GM23338 (cell line): ENCODE measurements around the gene GSG1L.

Experiments
- CREB1 ChIP-seq: fragments of 250-450 bp; sonication (Bioruptor Pico); IDR thresholded peaks from 2 replicates; pipeline ENCODE4 v1.5.0; 2020; ENCODE audit warnings: low read depth, mild to moderate bottlenecking, moderate library complexity
- CTCF ChIP-seq, 2 experiments: fragments of 200-600 bp in 1 of 2; sonication (generic) in 1 of 2; conservative IDR thresholded peaks; 2 replicates each; pipeline versions ENCODE4 v1.5.1 to v1.6.1; 2016 to 2017; ENCODE audit warnings: antibody characterized with exemption in 2 of 2, low read depth in 2 of 2, mild to moderate bottlenecking in 2 of 2, moderate library complexity in 1 of 2
- EZH2 ChIP-seq: fragments of 200-600 bp; sonication (generic); IDR thresholded peaks from one replicate; pipeline ENCODE4 v1.8.0; 2017; ENCODE audit warnings: antibody characterized with exemption, mild to moderate bottlenecking, low read depth; ENCODE audit not compliant: unreplicated experiment
- EZH2phosphoT487 ChIP-seq: fragments of 200-600 bp; sonication (generic); IDR thresholded peaks from one replicate; pipeline ENCODE4 v1.8.1; 2018; ENCODE audit warnings: antibody characterized with exemption; ENCODE audit not compliant: unreplicated experiment
- JUNB ChIP-seq: IDR thresholded peaks from one replicate; pipeline ENCODE4 v1.6.1; 2016; ENCODE audit warnings: antibody characterized with exemption; ENCODE audit not compliant: unreplicated experiment
- NANOG ChIP-seq: IDR thresholded peaks from 2 replicates; pipeline ENCODE4 v1.6.1; 2016; ENCODE audit warnings: antibody characterized with exemption, borderline replicate concordance
- POLR2AphosphoS5 ChIP-seq: IDR thresholded peaks from 2 replicates; pipeline ENCODE4 v1.6.1; 2016; ENCODE audit warnings: antibody characterized with exemption, low read depth
- REST ChIP-seq: IDR thresholded peaks from one replicate; pipeline ENCODE4 v1.6.1; 2018; ENCODE audit warnings: antibody characterized with exemption; ENCODE audit not compliant: unreplicated experiment
- STAT1 ChIP-seq: IDR thresholded peaks from one replicate; pipeline ENCODE4 v1.6.1; 2016; ENCODE audit warnings: antibody characterized with exemption; ENCODE audit not compliant: unreplicated experiment
- ZNF114 ChIP-seq: fragments of 250-450 bp; sonication (Bioruptor Pico); IDR thresholded peaks from 2 replicates; pipeline ENCODE4 v1.5.0; 2020; ENCODE audit warnings: mild to moderate bottlenecking, moderate library complexity
- ZNF331 ChIP-seq: fragments of 250-450 bp; sonication (Bioruptor Pico); IDR thresholded peaks from 2 replicates; pipeline ENCODE4 v1.5.0; 2020; ENCODE audit warnings: low read depth, mild to moderate bottlenecking, moderate library complexity
- ZNF462 ChIP-seq: fragments of 250-450 bp; sonication (Bioruptor Pico); IDR thresholded peaks from 2 replicates; pipeline ENCODE4 v1.5.0; 2020; ENCODE audit warnings: mild to moderate bottlenecking, moderate library complexity

- TF ChIP-seq CTCF (conservative IDR thresholded peaks at IDR 0.05; ENCODE audit: low read depth in 2 of 2) (no peak), CREB1 (CRISPR knock-in tag) (no peak), POLR2AphosphoS5 (no peak), EZH2phosphoT487 (no peak), REST (no peak), STAT1 (no peak), EZH2 (no peak), JUNB (no peak), ZNF331 (CRISPR knock-in tag) (no peak), ZNF462 (CRISPR knock-in tag) (no peak), NANOG (no peak), ZNF114 (no peak)
Measured at GRCh38 chr16:27982184-27982583, 81.3 kb downstream of the GSG1L start.
